ENCODE data around the gene COPG2. TPM values are rescaled to one million over a fixed set of nuclear protein-coding genes. Genes with fewer than 3 reads are reported as not detected.
"Not testable (repeated sequence)": the region's sequence is repeated elsewhere in the genome, so short reads cannot be mapped to it uniquely, and the experiment has no call there.

Gene COPG2
- polyA plus RNA-seq, 1 donor = 44.1 TPM

GRCh38 chr7:130566168-130566897 lies 102.2 kb downstream of the COPG2 start:
- DNase-seq (ENCODE audit: low read depth) = no peak

GRCh38 chr7:130560972-130561371 lies 107.6 kb downstream of the COPG2 start:
- DNase-seq (ENCODE audit: low read depth) = no peak

GRCh38 chr7:130559184-130559583 lies 109.4 kb downstream of the COPG2 start:
- DNase-seq (ENCODE audit: low read depth) = no peak

GRCh38 chr7:130554481-130554880 lies 114.1 kb downstream of the COPG2 start:
- DNase-seq (ENCODE audit: low read depth) = no peak

- no peak for DNase-seq (ENCODE audit: low read depth)
Observed at GRCh38 chr7:130553398-130554029, 115.0 kb downstream of the COPG2 start.

- DNase-seq (ENCODE audit: low read depth) = no peak
Observed at GRCh38 chr7:130544356-130544755, 124.2 kb downstream of the COPG2 start.

- no peak for DNase-seq (ENCODE audit: low read depth)
Observed at GRCh38 chr7:130543487-130544010, 125.0 kb downstream of the COPG2 start.

GRCh38 chr7:130542297-130542696 lies 126.3 kb downstream of the COPG2 start:
- DNase-seq (ENCODE audit: low read depth) = not testable (repeated sequence)

GRCh38 chr7:130541287-130541686 lies 127.3 kb downstream of the COPG2 start:
- DNase-seq (ENCODE audit: low read depth) = not testable (repeated sequence)

GRCh38 chr7:130537894-130538293 lies 130.7 kb downstream of the COPG2 start:
- DNase-seq (ENCODE audit: low read depth) = not testable (repeated sequence)

- no peak for DNase-seq (ENCODE audit: low read depth)
Observed at GRCh38 chr7:130529417-130529816, 139.1 kb downstream of the COPG2 start.

- DNase-seq (ENCODE audit: low read depth) = not testable (repeated sequence)
Observed at GRCh38 chr7:130527752-130528355, 140.7 kb downstream of the COPG2 start.

- DNase-seq (ENCODE audit: low read depth) = no peak
Observed at GRCh38 chr7:130524628-130525027, 143.9 kb downstream of the COPG2 start.

GRCh38 chr7:130523519-130524125 lies 144.9 kb downstream of the COPG2 start:
- not testable (repeated sequence) for DNase-seq (ENCODE audit: low read depth)

- no peak for DNase-seq (ENCODE audit: low read depth)
Observed at GRCh38 chr7:130521258-130521951, 147.1 kb downstream of the COPG2 start.

- DNase-seq (ENCODE audit: low read depth) = no peak
Observed at GRCh38 chr7:130515315-130516040, 153.1 kb downstream of the COPG2 start.

- no peak for DNase-seq (ENCODE audit: low read depth)
Observed at GRCh38 chr7:130513447-130513846, 155.1 kb downstream of the COPG2 start.

GRCh38 chr7:130512038-130512437 lies 156.5 kb downstream of the COPG2 start:
- DNase-seq (ENCODE audit: low read depth) = not testable (repeated sequence)

GRCh38 chr7:130506358-130506757 lies 162.2 kb downstream of the COPG2 start:
- DNase-seq (ENCODE audit: low read depth) = no peak

- no peak for DNase-seq (ENCODE audit: low read depth)
Observed at GRCh38 chr7:130505753-130506152, 162.8 kb downstream of the COPG2 start.

- no peak for DNase-seq (ENCODE audit: low read depth)
Observed at GRCh38 chr7:130500910-130501309, 167.6 kb downstream of the COPG2 start.
